ENCODE data around the gene SCN1A. TPM values are rescaled to one million over a fixed set of nuclear protein-coding genes. Genes with fewer than 3 reads are reported as not detected.

SCN1A gene
- total and polyA plus RNA-seq, 2 experiments from 2014 or later, result 1.2 to 1.3 TPM

GRCh38 chr2:166138144-166138543 lies 10.3 kb upstream of the SCN1A start:
- H3K4me3 Mint-ChIP-seq, result no peak overlapping the region
- no peak overlapping the region for H3K27ac Mint-ChIP-seq
- no peaks in the 10 kb centered on the region for H3K79me2 ChIP-seq (replicated peaks; ENCODE audit: insufficient read depth)
- no peaks in the 10 kb centered on the region for H3K27me3 ChIP-seq (ENCODE audit: insufficient read depth)
- H3K4me1 ChIP-seq (ENCODE audit: insufficient read depth), result 0 out of 2 replicates have a peak, but pooled peaks cover 5% of the 10 kb centered on the region
- peaks cover 5% of the 10 kb centered on the region for H3K27me3 Mint-ChIP-seq (ENCODE audit: insufficient read depth, low read depth, poor library complexity)
- H3K4me3 ChIP-seq, result no peak overlapping the region
- H3K4me2 ChIP-seq, result no peak overlapping the region
- peaks cover 5% of the 10 kb centered on the region; the same call in 1 of the 2 replicates for H3K9me2 ChIP-seq (ENCODE audit: insufficient read depth)
- no peak for ATAC-seq
- H3K4me1 Mint-ChIP-seq, result peaks cover 5% of the 10 kb centered on the region
- no peak overlapping the region for H2AFZ ChIP-seq
- H3K36me3 ChIP-seq (ENCODE audit: insufficient read depth), result no peaks in the 10 kb centered on the region
- H3K9me3 Mint-ChIP-seq, result peaks cover 4% of the 10 kb centered on the region; the same call in 2 of the 3 replicates
- H3K27ac ChIP-seq (ENCODE audit: low read depth), result no peak overlapping the region
- DNase-seq (ENCODE audit: low spot score), result no peak
- no peaks in the 10 kb centered on the region for H3F3A ChIP-seq (replicated peaks; ENCODE audit: low read depth)
- H3K36me3 Mint-ChIP-seq (ENCODE audit: low read depth), result no peaks in the 10 kb centered on the region
- TF ChIP-seq REST (IDR thresholded peaks at IDR 0.05; ENCODE audit: unreplicated experiment) (no peak), ZNF331 (CRISPR knock-in tag; IDR thresholded peaks at IDR 0.05; ENCODE audit: low read depth) (no peak), NANOG (IDR thresholded peaks at IDR 0.05; ENCODE audit: borderline replicate concordance) (no peak), CTCF (conservative IDR thresholded peaks at IDR 0.05; ENCODE audit: low read depth in 2 of 2) (no peak), JUNB (IDR thresholded peaks at IDR 0.05; ENCODE audit: unreplicated experiment) (no peak), ZNF114 (CRISPR knock-in tag; IDR thresholded peaks at IDR 0.05) (no peak), EZH2 (IDR thresholded peaks at IDR 0.05; ENCODE audit: low read depth, unreplicated experiment) (no peak), POLR2AphosphoS5 (IDR thresholded peaks at IDR 0.05; ENCODE audit: low read depth) (no peak), ZNF462 (CRISPR knock-in tag; IDR thresholded peaks at IDR 0.05) (no peak), STAT1 (IDR thresholded peaks at IDR 0.05; ENCODE audit: unreplicated experiment) (no peak), ETS1 (IDR thresholded peaks at IDR 0.05) (no peak), CREB1 (CRISPR knock-in tag; IDR thresholded peaks at IDR 0.05; ENCODE audit: low read depth) (no peak), EZH2phosphoT487 (IDR thresholded peaks at IDR 0.05; ENCODE audit: unreplicated experiment) (no peak)
- no peaks in the 10 kb centered on the region for H4K20me1 ChIP-seq (replicated peaks; ENCODE audit: insufficient read depth)

All from GM23338 (cell line).